Measurements from ENCODE around the gene DEPDC1. TPM values are rescaled to one million over a fixed set of nuclear protein-coding genes. Genes with fewer than 3 reads are reported as not detected.
A peak's percentile ranks its signal among the peaks of the same experiment; 100 is the strongest.

Gene DEPDC1
- polyA plus RNA-seq, 2 of the 4 experiments (the other 2 are of a cell fraction) = 18.2 to 33.6 TPM

DNA sequence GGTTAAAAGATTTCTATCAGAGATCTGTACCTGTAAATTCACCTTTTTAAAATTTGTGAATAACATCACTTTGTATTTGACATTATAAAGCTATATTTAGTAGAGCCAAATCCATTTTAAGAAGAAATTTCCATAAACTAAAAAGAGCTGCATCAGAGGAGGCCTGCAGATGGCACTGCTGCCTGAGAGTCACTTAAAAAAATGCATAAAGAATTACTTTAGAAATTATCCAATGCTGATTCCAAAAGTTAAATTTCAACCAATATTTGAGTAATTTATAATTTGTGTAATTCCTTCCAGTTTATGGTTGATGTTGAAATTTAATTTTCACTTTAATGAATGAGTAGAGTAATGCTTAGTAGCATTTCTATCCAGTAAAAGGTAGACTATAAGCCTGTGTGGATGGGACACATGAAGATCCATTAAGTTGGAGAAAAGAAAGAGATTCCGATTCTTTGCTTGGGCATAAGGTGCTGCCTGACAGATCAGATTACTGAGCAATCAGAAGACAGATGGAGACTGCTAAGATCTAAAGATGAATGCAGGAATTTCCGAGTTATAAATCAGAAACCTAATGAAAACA, 26.4 kb downstream of the DEPDC1 start:
- WGBS (ENCODE audit: missing lambda C conversion rate) = 39% methylated on average over 2 of the region's 2 CpGs
- POLR2A ChIA-PET = no interaction called here
- no peak for FAIRE-seq

DNA sequence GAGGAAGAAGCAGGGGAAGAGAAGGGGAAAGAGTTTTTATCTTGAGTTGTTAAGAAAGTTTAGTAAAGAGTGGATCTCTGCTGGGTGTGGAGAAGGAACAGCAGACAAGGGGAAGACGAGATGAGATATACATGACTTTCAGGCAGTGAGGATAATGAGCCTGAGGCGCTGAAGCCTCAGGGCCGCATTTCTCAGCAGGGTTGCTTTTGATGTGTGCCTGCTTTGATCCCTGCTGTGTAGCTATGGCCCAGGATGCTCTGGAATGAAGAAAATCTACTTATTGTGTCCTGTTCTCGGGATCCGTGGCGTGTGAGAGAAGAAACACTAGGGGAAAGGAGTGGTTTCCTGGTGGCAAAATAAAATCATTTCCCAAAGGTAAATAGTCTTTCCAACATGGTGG, 32.0 kb downstream of the DEPDC1 start:
- H3K27ac ChIP-seq = no peak overlapping the region
- H3K4me3 ChIP-seq = no peak overlapping the region
- no peak overlapping the region for H3K4me2 ChIP-seq
- H3K4me1 ChIP-seq = no peaks in the 10 kb centered on the region
- H3K9me3 ChIP-seq = no peaks in the 10 kb centered on the region; the same call in 2 of the 3 replicates
- WGBS (ENCODE audit: missing lambda C conversion rate) = 43% methylated on average over 6 of the region's 6 CpGs
- DNase-seq (ENCODE audit: low read depth in 1 of 2, low spot score in 1 of 2) = no peak
- POLR2A ChIA-PET = no interaction called here
- ATAC-seq = no peak
- no peak for FAIRE-seq
- TF ChIP-seq CHD2 (IDR thresholded peaks at IDR 0.05; ENCODE audit: low read length, partially characterized antibody) (no peak), NR3C1 (IDR thresholded peaks at IDR 0.05) (no peak), HDAC2 (IDR thresholded peaks at IDR 0.05) (no peak), BHLHE40 (IDR thresholded peaks at IDR 0.05; ENCODE audit: low read depth, low read length) (no peak), CBX2 (IDR thresholded peaks at IDR 0.05; ENCODE audit: borderline replicate concordance, low read depth) (no peak), BCL3 (IDR thresholded peaks at IDR 0.05) (no peak)
- TF ChIP-seq, protein P1, sequence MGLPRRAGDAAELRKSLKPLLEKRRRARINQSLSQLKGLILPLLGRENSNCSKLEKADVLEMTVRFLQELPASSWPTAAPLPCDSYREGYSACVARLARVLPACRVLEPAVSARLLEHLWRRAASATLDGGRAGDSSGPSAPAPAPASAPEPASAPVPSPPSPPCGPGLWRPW (IDR thresholded peaks at IDR 0.05) = no peak
- TF ChIP-seq, protein P2, sequence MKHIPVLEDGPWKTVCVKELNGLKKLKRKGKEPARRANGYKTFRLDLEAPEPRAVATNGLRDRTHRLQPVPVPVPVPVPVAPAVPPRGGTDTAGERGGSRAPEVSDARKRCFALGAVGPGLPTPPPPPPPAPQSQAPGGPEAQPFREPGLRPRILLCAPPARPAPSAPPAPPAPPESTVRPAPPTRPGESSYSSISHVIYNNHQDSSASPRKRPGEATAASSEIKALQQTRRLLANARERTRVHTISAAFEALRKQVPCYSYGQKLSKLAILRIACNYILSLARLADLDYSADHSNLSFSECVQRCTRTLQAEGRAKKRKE (CRISPR knock-in tag; IDR thresholded peaks at IDR 0.05; ENCODE audit: low read depth) = no peak
- TF ChIP-seq, protein P3, sequence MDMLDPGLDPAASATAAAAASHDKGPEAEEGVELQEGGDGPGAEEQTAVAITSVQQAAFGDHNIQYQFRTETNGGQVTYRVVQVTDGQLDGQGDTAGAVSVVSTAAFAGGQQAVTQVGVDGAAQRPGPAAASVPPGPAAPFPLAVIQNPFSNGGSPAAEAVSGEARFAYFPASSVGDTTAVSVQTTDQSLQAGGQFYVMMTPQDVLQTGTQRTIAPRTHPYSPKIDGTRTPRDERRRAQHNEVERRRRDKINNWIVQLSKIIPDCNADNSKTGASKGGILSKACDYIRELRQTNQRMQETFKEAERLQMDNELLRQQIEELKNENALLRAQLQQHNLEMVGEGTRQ (IDR thresholded peaks at IDR 0.05) = no peak
- CTCF ChIA-PET = interaction anchor here (1.3 kb wide), 1 partner anchor 344 kb away, joined by 4 read pairs; no protein-coding TSS in a partner anchor

More for the DNA sequence above, 26.4 kb downstream of the DEPDC1 start:
- TF ChIP-seq, protein P4, sequence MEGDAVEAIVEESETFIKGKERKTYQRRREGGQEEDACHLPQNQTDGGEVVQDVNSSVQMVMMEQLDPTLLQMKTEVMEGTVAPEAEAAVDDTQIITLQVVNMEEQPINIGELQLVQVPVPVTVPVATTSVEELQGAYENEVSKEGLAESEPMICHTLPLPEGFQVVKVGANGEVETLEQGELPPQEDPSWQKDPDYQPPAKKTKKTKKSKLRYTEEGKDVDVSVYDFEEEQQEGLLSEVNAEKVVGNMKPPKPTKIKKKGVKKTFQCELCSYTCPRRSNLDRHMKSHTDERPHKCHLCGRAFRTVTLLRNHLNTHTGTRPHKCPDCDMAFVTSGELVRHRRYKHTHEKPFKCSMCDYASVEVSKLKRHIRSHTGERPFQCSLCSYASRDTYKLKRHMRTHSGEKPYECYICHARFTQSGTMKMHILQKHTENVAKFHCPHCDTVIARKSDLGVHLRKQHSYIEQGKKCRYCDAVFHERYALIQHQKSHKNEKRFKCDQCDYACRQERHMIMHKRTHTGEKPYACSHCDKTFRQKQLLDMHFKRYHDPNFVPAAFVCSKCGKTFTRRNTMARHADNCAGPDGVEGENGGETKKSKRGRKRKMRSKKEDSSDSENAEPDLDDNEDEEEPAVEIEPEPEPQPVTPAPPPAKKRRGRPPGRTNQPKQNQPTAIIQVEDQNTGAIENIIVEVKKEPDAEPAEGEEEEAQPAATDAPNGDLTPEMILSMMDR (IDR thresholded peaks at IDR 0.05) = peak; percentile 58
- TF ChIP-seq CHD2 (IDR thresholded peaks at IDR 0.05; ENCODE audit: low read length, partially characterized antibody) = no peak
- no peak for TF ChIP-seq HDAC2 (IDR thresholded peaks at IDR 0.05)
- no peak for TF ChIP-seq BCL3 (IDR thresholded peaks at IDR 0.05)
- peak; percentile 48 to 63 for TF ChIP-seq RAD21 (conservative IDR thresholded peaks at IDR 0.05 in 1 of 2, IDR thresholded peaks at IDR 0.05 in 1 of 2)
- no peak for TF ChIP-seq HOXA7 (CRISPR knock-in tag; IDR thresholded peaks at IDR 0.05)
- TF ChIP-seq, protein P5, sequence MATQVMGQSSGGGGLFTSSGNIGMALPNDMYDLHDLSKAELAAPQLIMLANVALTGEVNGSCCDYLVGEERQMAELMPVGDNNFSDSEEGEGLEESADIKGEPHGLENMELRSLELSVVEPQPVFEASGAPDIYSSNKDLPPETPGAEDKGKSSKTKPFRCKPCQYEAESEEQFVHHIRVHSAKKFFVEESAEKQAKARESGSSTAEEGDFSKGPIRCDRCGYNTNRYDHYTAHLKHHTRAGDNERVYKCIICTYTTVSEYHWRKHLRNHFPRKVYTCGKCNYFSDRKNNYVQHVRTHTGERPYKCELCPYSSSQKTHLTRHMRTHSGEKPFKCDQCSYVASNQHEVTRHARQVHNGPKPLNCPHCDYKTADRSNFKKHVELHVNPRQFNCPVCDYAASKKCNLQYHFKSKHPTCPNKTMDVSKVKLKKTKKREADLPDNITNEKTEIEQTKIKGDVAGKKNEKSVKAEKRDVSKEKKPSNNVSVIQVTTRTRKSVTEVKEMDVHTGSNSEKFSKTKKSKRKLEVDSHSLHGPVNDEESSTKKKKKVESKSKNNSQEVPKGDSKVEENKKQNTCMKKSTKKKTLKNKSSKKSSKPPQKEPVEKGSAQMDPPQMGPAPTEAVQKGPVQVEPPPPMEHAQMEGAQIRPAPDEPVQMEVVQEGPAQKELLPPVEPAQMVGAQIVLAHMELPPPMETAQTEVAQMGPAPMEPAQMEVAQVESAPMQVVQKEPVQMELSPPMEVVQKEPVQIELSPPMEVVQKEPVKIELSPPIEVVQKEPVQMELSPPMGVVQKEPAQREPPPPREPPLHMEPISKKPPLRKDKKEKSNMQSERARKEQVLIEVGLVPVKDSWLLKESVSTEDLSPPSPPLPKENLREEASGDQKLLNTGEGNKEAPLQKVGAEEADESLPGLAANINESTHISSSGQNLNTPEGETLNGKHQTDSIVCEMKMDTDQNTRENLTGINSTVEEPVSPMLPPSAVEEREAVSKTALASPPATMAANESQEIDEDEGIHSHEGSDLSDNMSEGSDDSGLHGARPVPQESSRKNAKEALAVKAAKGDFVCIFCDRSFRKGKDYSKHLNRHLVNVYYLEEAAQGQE (IDR thresholded peaks at IDR 0.05) = no peak
- peak; percentile 53; the same call in 2 of the 3 replicates for TF ChIP-seq SMC3 (IDR thresholded peaks at IDR 0.05)
- no peak for TF ChIP-seq MAFK (IDR thresholded peaks at IDR 0.05; ENCODE audit: partially characterized antibody)
- no peak for TF ChIP-seq NFE2L2 (conservative IDR thresholded peaks at IDR 0.05; ENCODE audit: low read length)
- no peak for TF ChIP-seq BHLHE40 (IDR thresholded peaks at IDR 0.05; ENCODE audit: low read depth, low read length)
- no peak for TF ChIP-seq ZSCAN20 (CRISPR knock-in tag; IDR thresholded peaks at IDR 0.05)
- TF ChIP-seq HOXB5 (CRISPR knock-in tag; IDR thresholded peaks at IDR 0.05) = no peak
- DNase-seq (ENCODE audit: low read depth in 1 of 2, low spot score in 1 of 2) (peak in 1 of 2 experiments; percentile 4), ATAC-seq (peak in 1 of 2 experiments; percentile 61; a peak in 2 of 6 replicates)
- no peak overlapping the region for H3K4me3 ChIP-seq
- H3K4me1 ChIP-seq = no peaks in the 10 kb centered on the region
- no peak overlapping the region for H3K4me2 ChIP-seq
- no peaks in the 10 kb centered on the region for H3K9me3 ChIP-seq
- CTCF ChIA-PET = interaction anchor here (1.2 to 2.9 kb wide), 2 partner anchors 346 to 1267 kb away, joined by 3 to 8 read pairs; no protein-coding TSS in a partner anchor
- no peak overlapping the region for H3K27ac ChIP-seq

Measured in A549 (cell line).